Stimulated activated CD8-positive, alpha-beta memory T cell treated with anti-CD3 and anti-CD28 coated beads, Interleukin-12 subunit alpha, Interleukin-12 subunit beta, amount 100 ng/mL, for 1 hour (primary cell): ENCODE results near the gene KCNIP2.
"Not testable (repeated sequence)": the region's sequence is repeated elsewhere in the genome, so short reads cannot be mapped to it uniquely, and the experiment has no call there.

Source experiments
- DNase-seq: peaks from one replicate; pipeline ENCODE4 v3.0.0-alpha.2; 2020; ENCODE audit warnings: low read depth

The KCNIP2 gene

DNA sequence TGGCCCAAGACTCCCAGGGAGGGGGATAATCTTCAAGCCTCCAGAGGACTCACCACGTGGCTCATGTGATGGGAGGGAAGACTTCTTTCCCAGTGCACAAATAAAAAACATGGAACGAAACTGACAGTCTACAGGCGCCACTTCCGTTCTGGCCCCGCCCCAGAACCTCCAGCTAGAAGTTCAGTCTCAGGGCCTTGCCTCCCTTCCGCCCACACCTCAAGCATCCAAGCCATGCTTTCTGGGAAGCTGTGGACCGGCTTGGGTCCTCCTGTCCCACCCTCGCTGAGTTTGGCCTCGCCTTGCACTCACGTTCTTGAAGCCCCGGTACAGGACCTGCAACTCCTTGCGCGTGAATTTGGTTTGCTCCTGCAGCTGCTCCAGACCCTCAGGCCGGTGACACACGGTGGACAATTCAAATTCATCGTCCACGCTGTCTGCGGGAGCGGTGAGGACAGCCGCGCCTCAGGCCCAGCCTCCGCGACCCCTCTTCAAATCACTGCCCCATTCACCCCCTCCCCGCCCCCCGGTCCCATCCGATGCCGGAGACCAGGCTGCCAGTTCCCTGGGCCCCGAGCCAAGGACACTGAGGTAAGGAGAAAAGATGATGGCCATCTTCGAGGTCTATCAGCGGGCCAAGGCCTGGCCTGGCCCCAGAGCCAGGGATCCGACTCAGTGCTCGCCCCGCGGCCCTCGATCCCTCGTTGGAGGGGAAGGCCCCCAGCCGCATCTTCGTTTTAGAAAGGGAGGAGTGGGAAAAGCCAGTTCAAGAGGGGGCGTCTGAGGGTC lies 14.6 kb downstream of the KCNIP2 start:
- no peak for DNase-seq

DNA sequence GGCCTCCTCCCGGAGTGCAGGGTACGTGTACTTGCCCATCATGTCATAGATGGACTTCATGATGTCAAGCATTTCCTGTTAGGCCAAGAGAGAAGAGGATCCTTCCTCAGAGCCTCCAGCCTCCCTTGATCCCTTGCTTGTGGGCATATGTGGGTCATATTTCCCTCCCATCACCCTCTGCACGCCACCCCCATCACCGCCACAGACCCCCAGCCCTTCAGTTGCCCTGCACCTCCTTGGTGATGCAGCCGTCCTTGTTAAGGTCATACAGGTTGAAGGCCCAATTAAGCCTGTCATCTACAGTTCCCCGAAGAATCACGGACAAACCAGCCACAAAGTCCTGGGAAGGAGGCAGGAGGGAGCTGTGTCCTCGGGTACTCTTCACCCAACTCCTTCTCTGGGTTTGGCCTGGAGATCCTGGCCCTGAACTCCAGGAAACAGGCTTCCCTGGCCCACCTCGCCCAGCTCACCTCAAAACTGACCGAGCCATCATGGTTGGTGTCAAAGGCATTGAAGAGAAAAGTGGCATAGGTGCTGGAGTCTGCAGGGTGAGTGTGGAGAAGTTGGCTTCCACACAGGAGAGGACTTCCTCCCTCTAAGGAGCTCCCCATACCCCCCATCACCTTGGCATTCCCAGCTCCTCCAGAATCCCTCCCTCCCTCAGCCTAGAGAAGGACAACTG lies 15.5 kb downstream of the KCNIP2 start:
- no peak for DNase-seq

- DNase-seq, result no peak
Observed at GRCh38 chr10:101826852-101827434, 16.7 kb downstream of the KCNIP2 start.

- DNase-seq, result no peak
Observed at GRCh38 chr10:101824736-101825135, 18.9 kb downstream of the KCNIP2 start.

- no peak for DNase-seq
Observed at GRCh38 chr10:101818872-101819633, 24.5 kb downstream of the KCNIP2 start.

DNA sequence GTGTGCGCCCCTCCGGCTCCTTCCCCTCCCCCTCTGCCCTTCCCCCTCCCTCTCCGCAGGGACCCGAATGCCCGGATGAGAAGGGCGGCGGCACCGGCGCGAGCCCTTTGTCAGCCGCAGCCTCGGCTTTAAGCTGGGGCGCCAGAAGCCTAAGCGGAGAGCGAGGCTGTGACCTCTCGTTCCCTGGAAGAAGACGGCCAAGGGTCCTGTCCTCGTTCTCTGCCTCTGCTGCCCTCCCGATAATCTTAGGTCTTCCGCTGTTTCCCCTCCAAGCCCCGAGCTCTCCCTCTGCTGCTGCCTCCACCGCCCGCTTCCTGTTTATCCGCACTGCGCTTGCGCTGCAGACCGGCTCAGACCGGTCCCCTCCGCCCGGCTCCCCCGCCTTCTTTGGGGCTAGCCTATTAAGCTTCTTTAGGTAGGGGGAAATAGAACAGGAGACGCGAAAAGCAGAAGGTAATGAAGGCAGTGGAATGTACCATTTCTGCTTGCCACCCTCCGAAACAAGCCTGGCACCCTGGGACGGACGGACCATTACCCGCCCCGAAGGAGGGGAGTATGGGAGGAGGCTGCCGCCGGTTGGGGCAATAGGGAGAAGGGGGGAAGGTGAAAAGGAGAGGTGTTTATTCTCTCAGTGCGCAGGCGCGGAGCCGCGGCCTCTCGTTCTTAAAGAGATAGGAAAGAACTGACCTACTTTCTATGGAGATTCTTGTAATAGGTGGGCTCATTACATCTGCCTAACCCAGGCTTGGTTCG lies 25.3 kb downstream of the KCNIP2 start, which contains the start of gene OGA:
Gene OGA, minus strand, starts transcription at position 326 of the 753 bp plus-strand sequence. CDS start 422 bp downstream, outside the sequence.
- DNase-seq, result peak; percentile 97

- no peak for DNase-seq
Observed at GRCh38 chr10:101817337-101818118, 26.1 kb downstream of the KCNIP2 start.

GRCh38 chr10:101816913-101817336 lies 26.7 kb downstream of the KCNIP2 start:
- no peak for DNase-seq

- no peak for DNase-seq
Observed at GRCh38 chr10:101816376-101816775, 27.2 kb downstream of the KCNIP2 start.

- no peak for DNase-seq
Observed at GRCh38 chr10:101814466-101815071, 29.0 kb downstream of the KCNIP2 start.

- no peak for DNase-seq
Observed at GRCh38 chr10:101812606-101813005, 31.0 kb downstream of the KCNIP2 start.

GRCh38 chr10:101807158-101807557 lies 36.4 kb downstream of the KCNIP2 start:
- no peak for DNase-seq

GRCh38 chr10:101803511-101803910 lies 40.1 kb downstream of the KCNIP2 start:
- no peak for DNase-seq

GRCh38 chr10:101797403-101798059 lies 46.1 kb downstream of the KCNIP2 start:
- no peak for DNase-seq

DNA sequence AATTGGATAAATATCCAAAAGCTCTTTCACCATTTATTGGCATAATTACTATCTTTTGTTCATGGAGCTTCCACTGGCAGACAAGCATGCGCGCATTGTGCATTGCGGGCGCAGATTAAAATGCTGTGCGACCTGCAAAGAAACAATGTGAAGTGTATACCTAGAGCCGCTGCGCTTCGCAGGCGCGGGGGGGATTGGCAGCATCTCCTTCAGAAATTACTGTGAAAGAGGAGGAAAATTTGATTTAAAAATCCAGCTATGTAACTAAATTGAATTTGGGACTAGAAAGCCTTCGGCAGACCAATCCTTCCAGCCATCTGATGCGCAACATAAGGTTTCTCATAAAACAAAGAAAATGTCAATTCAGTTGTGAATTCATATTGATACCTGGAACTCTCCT lies 50.1 kb downstream of the KCNIP2 start:
- no peak for DNase-seq

- no peak for DNase-seq
Observed at GRCh38 chr10:101789686-101790085, 53.9 kb downstream of the KCNIP2 start.

GRCh38 chr10:101789231-101789630 lies 54.4 kb downstream of the KCNIP2 start:
- DNase-seq, result not testable (repeated sequence)

DNA sequence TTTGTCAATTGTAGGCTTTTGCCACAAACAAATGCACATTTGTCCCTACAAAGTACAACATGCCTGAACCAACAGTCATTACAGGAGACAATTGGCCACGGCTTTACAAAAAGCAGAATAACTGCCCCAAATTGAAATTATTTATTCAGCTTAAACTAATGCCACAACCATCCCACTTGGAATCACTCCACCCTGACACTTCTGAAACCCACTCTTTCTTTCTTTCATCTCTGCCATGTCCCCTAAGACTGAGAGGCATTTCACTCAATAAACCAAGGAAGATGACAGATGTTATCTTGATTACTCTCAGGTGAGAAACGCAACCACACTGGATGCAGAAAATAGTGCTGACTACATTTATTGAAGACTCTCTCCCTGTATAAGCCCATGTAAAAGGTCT lies 57.8 kb downstream of the KCNIP2 start:
- no peak for DNase-seq

GRCh38 chr10:101784558-101784957 lies 59.0 kb downstream of the KCNIP2 start:
- no peak for DNase-seq

DNA sequence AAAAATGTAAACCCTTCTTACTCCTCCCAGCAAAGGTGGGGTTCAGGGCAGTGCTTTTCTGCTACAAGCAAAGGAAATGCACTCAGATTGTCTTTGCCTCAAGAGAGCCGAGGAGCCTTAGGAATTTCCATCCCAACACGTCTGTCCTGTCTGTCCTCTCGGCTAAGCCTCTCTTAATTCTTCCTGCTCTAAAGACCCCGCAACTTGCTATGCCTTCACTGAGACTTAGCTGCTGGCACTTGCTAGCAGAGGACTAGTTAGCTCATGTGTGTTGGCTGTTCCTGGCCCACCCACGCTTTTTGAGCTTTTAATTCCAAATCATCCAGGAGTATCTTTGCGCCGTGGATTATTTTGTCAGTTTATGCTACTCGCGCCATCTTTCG lies 59.9 kb downstream of the KCNIP2 start:
- no peak for DNase-seq
